ENCODE data around the gene PTCH2.
"Not testable (repeated sequence)": the region's sequence is repeated elsewhere in the genome, so short reads cannot be mapped to it uniquely, and the experiment has no call there.

Gene PTCH2

DNA sequence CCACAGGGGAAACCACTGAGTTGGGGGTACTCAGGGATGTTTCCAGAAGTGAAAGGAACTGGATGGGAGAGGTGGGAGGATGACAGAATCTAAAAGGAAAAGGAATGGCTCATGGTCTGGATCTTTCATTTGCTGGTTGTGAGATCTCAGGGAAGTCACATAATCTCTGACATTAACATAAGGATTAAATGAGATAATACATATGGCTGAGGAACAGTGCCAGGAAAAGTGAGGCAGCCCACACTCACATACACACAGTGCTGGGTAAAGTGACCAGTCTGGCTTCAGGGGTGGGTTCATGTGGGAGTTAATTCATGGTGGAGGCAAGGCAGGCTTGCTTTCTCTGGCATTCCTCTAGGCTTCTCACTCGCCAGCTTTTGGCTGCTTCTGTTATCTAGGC, 3.9 kb upstream of the PTCH2 start:
- no peak for DNase-seq (ENCODE audit: low read depth, low spot score)

DNA sequence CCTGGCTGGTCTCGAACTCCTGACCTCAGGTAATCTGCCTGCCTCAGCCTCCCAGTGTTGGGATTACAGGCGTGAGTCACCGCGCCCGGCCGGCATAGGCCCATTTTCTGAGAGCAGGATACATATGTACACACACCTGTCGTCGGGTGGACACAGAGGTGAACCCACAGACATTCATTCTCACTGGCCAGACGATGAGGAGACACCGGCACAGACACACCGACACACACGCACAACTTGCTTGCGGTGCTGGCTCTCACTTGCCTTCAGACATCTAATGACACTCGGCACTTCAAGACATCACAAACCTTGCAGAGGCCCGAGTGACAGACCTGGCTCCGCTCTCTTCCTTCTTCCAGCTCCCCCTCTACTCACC, 579 bp downstream of the PTCH2 start:
- DNase-seq (ENCODE audit: low read depth, low spot score): no peak

DNA sequence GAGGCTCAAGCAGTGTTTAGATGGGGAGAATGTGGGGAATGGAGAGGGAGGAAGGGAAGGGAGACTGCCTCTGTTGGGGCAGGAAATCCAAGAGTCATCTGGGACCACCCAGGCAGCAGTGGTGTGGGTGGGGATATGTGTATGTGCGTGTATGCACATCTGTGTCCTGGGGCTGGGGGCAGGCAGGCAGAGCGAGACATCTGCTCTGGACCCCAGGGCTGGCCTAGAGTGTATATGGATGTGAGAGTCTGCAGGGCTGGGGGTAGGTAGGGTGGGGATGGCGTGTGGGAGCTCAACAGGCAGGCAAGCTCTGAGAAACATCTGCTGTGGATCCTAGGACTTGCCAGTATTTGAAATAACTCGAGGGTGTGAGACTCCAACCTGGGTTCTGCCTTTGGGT, 3.5 kb downstream of the PTCH2 start:
- DNase-seq (ENCODE audit: low read depth, low spot score): no peak

DNA sequence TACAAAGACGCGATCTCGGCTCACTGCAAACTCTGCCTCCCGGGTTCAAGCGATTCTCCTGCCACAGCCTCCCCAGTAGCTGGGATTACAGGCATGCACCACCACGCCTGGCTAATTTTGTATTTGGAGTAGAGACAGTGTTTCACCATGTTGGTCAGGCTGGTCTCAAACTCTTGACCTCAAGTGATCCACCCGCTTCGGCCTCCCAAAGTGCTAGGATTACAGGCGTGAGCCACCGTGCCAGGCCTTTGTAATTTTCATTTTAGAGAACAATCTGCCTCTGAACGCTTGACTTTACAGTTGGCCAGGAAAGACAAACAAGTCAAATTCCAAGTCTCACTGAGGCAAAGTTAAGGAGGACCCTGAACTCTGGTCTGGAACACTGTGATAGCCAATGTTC, 4.8 kb downstream of the PTCH2 start:
- DNase-seq (ENCODE audit: low read depth, low spot score): not testable (repeated sequence)

DNA sequence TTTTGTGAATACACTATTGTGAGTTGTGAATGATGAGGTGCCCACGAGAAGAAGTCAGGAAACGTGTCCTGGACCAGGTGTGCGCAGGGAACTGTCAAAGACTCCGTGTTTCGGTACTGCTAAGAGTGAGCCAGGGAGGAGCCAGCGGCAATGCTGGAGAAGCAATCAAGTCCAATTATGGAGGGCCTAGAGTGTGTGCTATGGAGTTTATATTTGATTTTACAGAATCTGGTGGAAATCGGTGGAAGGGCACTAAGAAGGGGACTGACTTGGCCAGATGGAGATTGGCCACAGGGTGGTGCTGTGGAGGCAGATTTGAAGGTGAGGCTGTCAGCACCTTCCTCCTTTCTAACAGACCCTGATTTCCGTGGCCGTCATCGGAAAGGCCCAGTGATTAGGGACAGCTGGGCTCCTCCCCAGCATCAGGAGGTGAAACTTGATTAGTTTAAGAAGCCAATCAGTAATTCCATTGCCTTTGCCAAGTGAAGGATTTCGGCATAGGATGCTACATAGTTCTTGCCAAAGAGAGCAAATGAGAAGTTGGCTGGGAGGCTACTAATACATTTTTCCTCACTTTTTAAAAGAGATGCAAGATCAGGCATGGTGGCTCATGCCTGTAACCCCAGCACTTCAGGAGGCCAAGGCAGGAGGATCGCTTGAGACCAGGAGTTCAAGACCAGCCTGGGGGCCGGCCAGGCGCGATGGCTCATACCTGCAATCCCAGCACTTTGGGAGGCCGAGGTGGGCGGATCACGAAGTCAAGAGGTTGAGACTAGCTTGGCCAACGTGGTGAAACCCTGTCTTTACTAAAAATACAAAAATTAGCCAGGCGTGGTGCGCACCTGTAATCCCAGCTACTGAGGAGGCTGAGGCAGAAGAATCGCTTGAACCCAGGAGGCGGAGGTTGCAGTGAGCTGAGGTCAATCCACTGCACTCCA, 7.0 kb downstream of the PTCH2 start:
- peak; percentile 57 for DNase-seq (ENCODE audit: low read depth, low spot score)

DNA sequence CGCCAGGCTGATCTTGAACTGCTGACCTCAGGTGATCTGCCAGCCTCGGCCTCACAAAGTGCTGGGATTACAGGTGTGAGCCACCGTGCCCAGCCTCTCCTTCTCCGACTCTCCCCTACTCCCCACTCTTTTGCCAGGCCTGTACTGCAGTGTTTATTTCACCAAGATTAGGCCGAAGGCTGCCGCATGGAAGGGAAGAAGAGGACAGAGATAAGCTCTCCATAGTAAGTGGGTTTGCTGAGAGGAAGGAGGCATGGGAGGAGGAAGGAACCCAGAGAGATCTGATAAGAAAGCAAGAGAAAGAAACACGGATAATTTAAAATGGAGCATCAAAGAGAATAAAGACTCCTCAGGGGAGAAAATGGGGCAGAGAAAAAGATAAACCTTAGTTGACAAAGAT, 8.7 kb downstream of the PTCH2 start:
- DNase-seq (ENCODE audit: low read depth, low spot score): no peak

GRCh38 chr1:44832056-44832705, 10.9 kb downstream of the PTCH2 start:
- DNase-seq (ENCODE audit: low read depth, low spot score): no peak

GRCh38 chr1:44831516-44831915, 11.5 kb downstream of the PTCH2 start:
- DNase-seq (ENCODE audit: low read depth, low spot score): no peak

DNA sequence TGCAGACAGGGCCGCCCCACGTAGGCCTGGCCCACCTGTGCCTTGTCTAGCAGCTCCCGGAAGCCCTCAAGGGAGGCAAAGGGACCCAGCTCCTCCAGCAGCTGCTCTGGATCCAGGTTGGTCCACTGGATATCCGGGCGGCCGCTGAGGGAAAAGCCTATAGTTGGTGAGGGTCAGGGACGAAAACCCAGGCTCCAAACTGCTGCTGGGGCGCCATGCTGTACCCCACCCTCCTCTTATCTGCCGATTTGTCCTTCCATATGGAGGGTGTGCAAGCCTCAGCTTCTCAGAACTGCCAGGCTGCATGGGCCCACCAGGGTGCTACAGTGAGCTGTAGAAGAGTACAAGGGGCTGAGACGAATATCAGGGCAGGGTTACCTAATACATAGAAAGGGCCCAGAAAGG, 12.2 kb downstream of the PTCH2 start:
- no peak for DNase-seq (ENCODE audit: low read depth, low spot score)

- DNase-seq (ENCODE audit: low read depth, low spot score): no peak
These were observed 13.3 kb downstream of the PTCH2 start for GRCh38 chr1:44829506-44830384.

GRCh38 chr1:44828841-44829440, 14.1 kb downstream of the PTCH2 start:
- DNase-seq (ENCODE audit: low read depth, low spot score): no peak

GRCh38 chr1:44828003-44828651, 14.9 kb downstream of the PTCH2 start:
- no peak for DNase-seq (ENCODE audit: low read depth, low spot score)

DNA sequence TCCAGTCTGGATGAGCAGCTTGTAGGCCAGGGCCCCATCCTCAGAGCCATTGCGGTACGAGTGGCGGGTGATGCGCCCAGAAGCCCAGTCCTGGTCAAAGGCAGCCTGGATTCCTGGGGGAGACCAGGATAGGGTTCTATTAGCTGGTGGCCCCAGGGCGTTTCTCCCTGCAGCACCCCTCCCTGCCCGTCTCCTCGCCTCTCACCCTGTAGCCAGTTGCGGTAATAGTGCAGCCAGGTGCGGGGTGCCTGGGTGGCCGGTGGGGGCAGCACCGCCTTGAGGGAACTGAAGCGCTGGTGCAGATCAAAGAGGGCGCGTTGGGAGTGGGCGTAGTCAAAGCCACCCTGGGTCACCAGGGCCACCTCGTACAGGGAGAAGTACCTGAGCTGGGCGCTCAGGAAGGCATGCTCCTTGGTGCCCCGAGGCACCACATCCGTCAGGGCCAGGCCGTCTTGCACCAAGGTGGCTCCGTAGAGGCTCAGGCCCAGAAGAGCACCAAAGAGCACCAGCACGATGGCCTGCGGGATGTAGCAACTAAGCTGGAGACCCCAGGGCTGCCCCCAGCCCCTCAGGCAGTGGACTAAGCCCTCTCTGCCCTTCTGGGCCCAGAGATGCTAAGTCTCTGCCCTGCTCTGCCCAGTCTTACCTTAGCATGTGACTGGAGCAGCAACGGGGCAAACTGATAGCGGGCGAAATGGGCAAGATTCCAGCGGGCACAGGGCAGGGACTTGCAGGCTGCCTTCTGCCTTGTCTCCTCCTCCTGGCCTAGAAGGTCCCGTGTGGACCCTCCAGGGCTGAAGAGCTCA, 15.7 kb downstream of the PTCH2 start:
- DNase-seq (ENCODE audit: low read depth, low spot score): no peak

- no peak for DNase-seq (ENCODE audit: low read depth, low spot score)
These were observed 16.5 kb downstream of the PTCH2 start for GRCh38 chr1:44826375-44827196.

GRCh38 chr1:44824392-44824791, 18.7 kb downstream of the PTCH2 start:
- DNase-seq (ENCODE audit: low read depth, low spot score): not testable (repeated sequence)

GRCh38 chr1:44822981-44823451, 20.0 kb downstream of the PTCH2 start:
- DNase-seq (ENCODE audit: low read depth, low spot score): no peak

DNA sequence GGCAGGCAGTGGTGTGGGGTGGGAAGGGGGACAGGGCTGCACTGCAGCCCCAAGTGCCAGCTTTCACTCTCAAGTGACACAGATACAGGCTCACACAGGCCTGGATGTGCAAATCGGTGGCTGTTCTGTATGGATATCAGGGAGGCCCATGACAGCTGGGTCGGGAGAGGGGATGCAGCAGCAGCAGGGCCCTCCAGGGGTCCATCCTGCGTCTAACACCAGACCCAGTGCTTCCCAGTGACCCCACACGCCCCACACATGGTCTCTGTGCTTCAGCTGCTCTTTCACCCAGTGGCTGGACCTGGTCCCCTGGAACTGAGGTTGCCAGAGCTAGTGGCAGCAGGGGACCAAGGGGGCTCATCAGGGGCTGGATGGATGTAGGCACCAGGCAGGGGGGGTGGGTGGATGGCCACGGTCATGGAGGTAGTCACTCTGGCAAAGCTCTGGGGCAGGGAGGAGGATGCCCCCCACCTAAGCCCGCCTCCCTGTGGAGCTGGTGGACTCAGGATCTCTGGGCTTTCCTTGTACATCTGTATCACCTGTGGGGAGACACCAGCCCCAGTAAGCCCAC, 20.8 kb downstream of the PTCH2 start:
- no peak for DNase-seq (ENCODE audit: low read depth, low spot score)

DNA sequence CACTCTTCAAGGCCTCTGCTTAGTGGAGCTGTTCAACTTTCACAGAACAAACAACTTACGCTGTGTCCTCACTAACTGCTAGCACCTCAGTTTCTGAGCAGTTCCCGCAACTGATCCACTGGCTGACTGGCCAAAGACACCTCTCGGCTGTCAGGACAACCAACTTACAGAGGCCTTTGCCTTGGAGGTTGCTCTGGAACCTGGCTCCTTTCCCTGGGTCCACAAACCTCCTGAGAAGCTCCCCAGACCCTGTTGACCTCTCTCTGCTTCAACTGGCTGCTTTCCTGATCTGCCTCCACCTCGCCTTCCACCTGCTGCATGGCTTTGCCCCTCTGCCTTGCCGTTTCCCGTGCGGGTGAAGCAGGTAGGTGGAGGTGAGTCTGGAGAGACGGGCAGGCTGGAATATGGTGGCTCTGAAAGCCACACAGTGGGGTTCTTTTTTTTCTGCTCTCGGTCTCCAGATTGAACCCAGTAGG, 21.8 kb downstream of the PTCH2 start:
- no peak for DNase-seq (ENCODE audit: low read depth, low spot score)
